ENCODE results near the gene MAP4K5. TPM values are rescaled to one million over a fixed set of nuclear protein-coding genes. Genes with fewer than 3 reads are reported as not detected.
A peak's percentile ranks its signal among the peaks of the same experiment; 100 is the strongest.

MAP4K5 gene
- total RNA-seq, 3 donors from 2014 or later: 108 to 165 (median 119) TPM

GRCh38 chr14:50395448-50395847, 136.9 kb downstream of the MAP4K5 start:
- Histone ChIP-seq H3K4me3 (peak overlapping the region; percentile 54 to 77 (median 77)), H3K9me3 (no peaks in the 10 kb centered on the region), H3K27me3 (no peaks in the 10 kb centered on the region), H3K27ac (no peak overlapping the region), H3K36me3 (no peaks in the 10 kb centered on the region), H3K4me1 (no peaks in the 10 kb centered on the region)
- intact Hi-C loops (cut with DNase I; ENCODE audit: low total_unique reads): no loop called here
- no peak for TF ChIP-seq POLR2AphosphoS5 (IDR thresholded peaks at IDR 0.05)
- no peak for TF ChIP-seq POLR2A (IDR thresholded peaks at IDR 0.05)
- no peak for TF ChIP-seq CTCF (IDR thresholded peaks at IDR 0.05)
- DNase-seq (ENCODE audit: low spot score in 2 of 2): no peak

GRCh38 chr14:50394713-50395112, 137.7 kb downstream of the MAP4K5 start:
- H3K4me3 ChIP-seq: no peak overlapping the region
- H3K27ac ChIP-seq: no peak overlapping the region
- no peaks in the 10 kb centered on the region for H3K4me1 ChIP-seq
- DNase-seq (ENCODE audit: low spot score in 2 of 2): no peak
- no peaks in the 10 kb centered on the region for H3K36me3 ChIP-seq
- no peaks in the 10 kb centered on the region for H3K27me3 ChIP-seq
- no peaks in the 10 kb centered on the region for H3K9me3 ChIP-seq
- intact Hi-C loops (cut with DNase I; ENCODE audit: low total_unique reads): no loop called here
- no peak for TF ChIP-seq POLR2AphosphoS5 (IDR thresholded peaks at IDR 0.05)
- TF ChIP-seq POLR2A (IDR thresholded peaks at IDR 0.05): no peak
- no peak for TF ChIP-seq CTCF (IDR thresholded peaks at IDR 0.05)

GRCh38 chr14:50389668-50390441, 142.5 kb downstream of the MAP4K5 start:
- no peaks in the 10 kb centered on the region for H3K9me3 ChIP-seq
- DNase-seq (ENCODE audit: low spot score in 2 of 2): no peak
- H3K36me3 ChIP-seq: no peaks in the 10 kb centered on the region
- no peak overlapping the region for H3K27ac ChIP-seq
- intact Hi-C loops (cut with DNase I; ENCODE audit: low total_unique reads): no loop called here
- H3K27me3 ChIP-seq: no peaks in the 10 kb centered on the region
- H3K4me1 ChIP-seq: no peaks in the 10 kb centered on the region
- no peak for TF ChIP-seq CTCF (IDR thresholded peaks at IDR 0.05)
- TF ChIP-seq POLR2A (IDR thresholded peaks at IDR 0.05): no peak
- TF ChIP-seq POLR2AphosphoS5 (IDR thresholded peaks at IDR 0.05): no peak
- no peak overlapping the region for H3K4me3 ChIP-seq

- no peaks in the 10 kb centered on the region for H3K27me3 ChIP-seq
- no peak for DNase-seq (ENCODE audit: low spot score in 2 of 2)
- intact Hi-C loops (cut with DNase I; ENCODE audit: low total_unique reads): no loop called here
Observed at GRCh38 chr14:50388256-50388931, 144.0 kb downstream of the MAP4K5 start.

More at GRCh38 chr14:50388256-50388931, 144.0 kb downstream of the MAP4K5 start:
- TF ChIP-seq POLR2A (IDR thresholded peaks at IDR 0.05) (no peak), CTCF (IDR thresholded peaks at IDR 0.05) (no peak), POLR2AphosphoS5 (IDR thresholded peaks at IDR 0.05) (no peak)
- H3K9me3 ChIP-seq: no peaks in the 10 kb centered on the region
- H3K27ac ChIP-seq: no peak overlapping the region
- H3K4me1 ChIP-seq: no peaks in the 10 kb centered on the region
- no peaks in the 10 kb centered on the region for H3K36me3 ChIP-seq
- no peak overlapping the region for H3K4me3 ChIP-seq

Measured in breast epithelium (tissue), 4 donors.